ENCODE data around the gene CTBP2.

GRCh38 chr10:125063256-125063925 lies 97.0 kb downstream of the CTBP2 start:
- TF ChIP-seq CTCF (IDR thresholded peaks at IDR 0.05) (no peak), TCF7L2 (IDR thresholded peaks at IDR 0.05; ENCODE audit: low read depth, low read length) (no peak), POLR2AphosphoS5 (IDR thresholded peaks at IDR 0.05; ENCODE audit: low read depth, low read length) (no peak), REST (IDR thresholded peaks at IDR 0.05; ENCODE audit: insufficient read depth in 1 of 2, low read depth in 2 of 2, low read length in 1 of 2) (no peak), SIN3A (IDR thresholded peaks at IDR 0.05; ENCODE audit: borderline replicate concordance, insufficient read depth, low read depth, low read length) (no peak)

Measured in Panc1 (cell line).